Mucosa of descending colon (tissue), 3 donors: ENCODE results near the gene ANKDD1B. TPM values are rescaled to one million over a fixed set of nuclear protein-coding genes. Genes with fewer than 3 reads are reported as not detected.

Experiments used
- ATAC-seq: fragments of 200-7000 bp; cut with Tn5 transposase; one replicate; pipeline ENCODE4 v1.9.1; 2020; ENCODE audit warnings: mild to moderate bottlenecking, moderate library complexity
- DNase-seq, 3 donors: peaks; one replicate each; pipeline ENCODE4 v3.0.0-alpha.2; 2020
- H3K36me3 ChIP-seq: fragments of 200-600 bp; one replicate; pipeline ENCODE4 v1.8.0; 2021; ENCODE audit warnings: low read depth, mild to moderate bottlenecking
- H3K4me1 ChIP-seq: fragments of 200-600 bp; one replicate; pipeline ENCODE4 v1.8.0; 2021; ENCODE audit warnings: low read depth, mild to moderate bottlenecking
- H3K4me3 ChIP-seq: fragments of 200-600 bp; one replicate; pipeline ENCODE4 v1.8.0; 2021; ENCODE audit warnings: mild to moderate bottlenecking
- H3K9me3 ChIP-seq: fragments of 200-600 bp; one replicate; pipeline ENCODE4 v1.8.0; 2021; ENCODE audit warnings: mild to moderate bottlenecking
- CTCF ChIP-seq: fragments of 200-600 bp; IDR thresholded peaks from one replicate; pipeline ENCODE4 v1.8.0; 2022; ENCODE audit warnings: antibody characterized with exemption, mild to moderate bottlenecking
- intact Hi-C, 2 donors: fragments of 100-400 bp; cut with DNase I in 1 of 2; cut with micrococcal nuclease in 1 of 2; formaldehyde crosslinking; loops; one replicate each; pipeline versions ENCODE4 v1.11.0 to v1.11.1; 2022; cut with DNase I, micrococcal nuclease
- total RNA-seq, 3 donors: library from RNA; stranded (reverse); fragmentation: NEBNext Ultra II Directional in 2 of 3; extraction: Animal tissue kit (Norgen Biotek cat#: 25700) in 2 of 3; gene quantifications; one replicate each; pipeline versions ENCODE4 v1.2.1 to v1.2.4, GENCODE V29; 2021 to 2023
- donor health status: DM: no; HTN: no; CAD: no; lungs with moderate emphysema.
- donor health status: DM: no; HTN: no; CAD: no.
- donor health status: DM: no; HTN: yes; CAD: no.

Gene ANKDD1B
- total RNA-seq, 3 donors from 2014 or later, result 4.0 to 9.2 (median 8.0) TPM

GRCh38 chr5:75720882-75721281 lies 109.6 kb downstream of the ANKDD1B start:
- no peak for ATAC-seq
- intact Hi-C loops, result no loop called here
- Histone ChIP-seq H3K4me1 (peaks cover 7% of the 10 kb centered on the region), H3K4me3 (no peak overlapping the region), H3K36me3 (no peaks in the 10 kb centered on the region), H3K9me3 (no peaks in the 10 kb centered on the region)
- TF ChIP-seq CTCF, result no peak
- DNase-seq, result no peak

Other genes starting within 250 kb of the ANKDD1B start
- 10 to 100 TPM; 41.4 to 63.4 (median 45.0) TPM for gene CERT1, start 99.8 kb upstream of the ANKDD1B start, total RNA-seq
- gene POLK, start 99.6 kb upstream of the ANKDD1B start, total RNA-seq, result 10 to 100 TPM; 15.3 to 32.5 (median 17.6) TPM
- 10 to 100 TPM in 1 of 3 donors, 1 to 10 TPM in 2; 7.7 to 13.3 (median 9.5) TPM for gene POC5, start 106.0 kb downstream of the ANKDD1B start, total RNA-seq